Measurements from ENCODE around the gene STAT5A. TPM values are rescaled to one million over a fixed set of nuclear protein-coding genes. Genes with fewer than 3 reads are reported as not detected.

STAT5A gene
- polyA plus RNA-seq, 1 of the 3 experiments (the other 2 are of a cell fraction): 2.3 TPM

DNA sequence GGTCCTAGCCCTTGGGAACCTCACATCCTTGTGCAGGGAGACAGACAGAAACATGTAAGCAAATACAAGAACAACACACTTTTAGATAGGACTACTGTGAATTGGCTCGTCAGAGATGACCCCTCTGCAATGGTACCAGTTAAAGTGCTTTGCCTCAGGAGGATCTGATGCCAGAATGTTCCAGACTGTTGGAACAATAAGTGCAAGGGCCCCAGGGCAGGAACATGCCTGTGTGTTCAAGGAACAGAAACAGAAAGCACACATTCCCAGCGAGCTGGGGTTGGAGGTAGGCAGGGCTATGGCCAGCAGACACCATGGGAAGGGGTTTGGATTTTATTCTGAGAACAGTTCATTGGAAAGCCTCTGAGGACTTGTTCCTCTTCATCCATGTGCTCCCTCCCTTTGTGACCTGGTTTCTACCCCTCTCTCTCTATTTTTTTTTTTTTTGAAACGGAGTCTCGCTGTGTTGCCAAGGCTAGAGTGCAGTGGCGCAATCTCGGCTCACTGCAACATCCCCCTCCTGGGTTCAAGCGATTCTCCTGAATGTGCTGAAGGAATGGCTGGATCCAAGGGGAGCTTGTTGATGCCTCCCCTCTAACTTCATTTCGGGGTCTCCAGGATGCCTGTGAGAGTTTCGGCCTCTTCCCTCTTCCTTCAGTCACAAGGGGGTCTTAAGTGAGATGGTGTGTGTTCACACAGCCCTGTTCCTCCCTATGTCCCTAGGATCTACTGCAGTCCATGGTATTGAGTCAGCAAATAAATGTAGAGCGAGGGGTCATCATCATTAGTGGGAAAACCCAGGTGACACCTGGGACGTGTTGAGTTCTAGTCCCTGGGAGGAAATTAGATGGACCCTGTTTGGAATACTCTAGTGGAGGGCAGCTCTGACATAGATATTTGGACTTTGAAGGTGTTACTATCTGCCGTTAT, 6.4 kb downstream of the STAT5A start:
- Histone ChIP-seq H3K27me3 (ENCODE audit: insufficient read depth) (no peaks in the 10 kb centered on the region), H3K4me1 (ENCODE audit: control insufficient read depth in 1 of 2, insufficient read depth in 2 of 2, low read depth in 1 of 2, low read length in 1 of 2) (no peaks in the 10 kb centered on the region), H3K9me2 (no peaks in the 10 kb centered on the region), H3K79me2 (ENCODE audit: insufficient read depth) (no peaks in the 10 kb centered on the region), H2AFZ (ENCODE audit: low read depth) (no peak overlapping the region), H3K9ac (no peak overlapping the region), H4K20me1 (ENCODE audit: insufficient read depth) (no peaks in the 10 kb centered on the region), H3K4me3 (ENCODE audit: low read depth in 2 of 2, low read length in 1 of 2) (no peak overlapping the region), H3K36me3 (replicated peaks in 1 of 2; ENCODE audit: control insufficient read depth in 1 of 2, insufficient read depth in 2 of 2, low read length in 1 of 2) (no peaks in the 10 kb centered on the region), H3K9me3 (no peaks in the 10 kb centered on the region), H3F3A (replicated peaks; ENCODE audit: insufficient read depth) (peaks cover 4% of the 10 kb centered on the region), H3K4me2 (no peak overlapping the region), H3K27ac (ENCODE audit: low read depth in 2 of 2, low read length in 1 of 2) (no peak overlapping the region)
- no peak for DNase-seq
- CTCF ChIA-PET: interaction anchor here (1.2 to 1.6 kb wide), 3 partner anchors 17 to 111 kb away, joined by 3 to 6 read pairs (median 5); no protein-coding TSS in a partner anchor
- WGBS (ENCODE audit: low lambda C conversion rate): 80% methylated on average over 12 of the region's 12 CpGs
- POLR2A ChIA-PET: no interaction called here
- TF ChIP-seq NRF1 (IDR thresholded peaks at IDR 0.05; ENCODE audit: low read depth, low read length) (no peak), FOXM1 (IDR thresholded peaks at IDR 0.05; ENCODE audit: low read depth) (no peak), MXI1 (IDR thresholded peaks at IDR 0.05; ENCODE audit: low read depth, low read length) (no peak), TAF1 (IDR thresholded peaks at IDR 0.05; ENCODE audit: borderline replicate concordance, low read depth, low read length) (no peak), TEAD4 (IDR thresholded peaks at IDR 0.05; ENCODE audit: borderline replicate concordance, insufficient read depth) (no peak), ELF1 (IDR thresholded peaks at IDR 0.05) (no peak), MEF2A (IDR thresholded peaks at IDR 0.05; ENCODE audit: borderline replicate concordance, low read depth) (no peak)
- TF ChIP-seq, protein P1, sequence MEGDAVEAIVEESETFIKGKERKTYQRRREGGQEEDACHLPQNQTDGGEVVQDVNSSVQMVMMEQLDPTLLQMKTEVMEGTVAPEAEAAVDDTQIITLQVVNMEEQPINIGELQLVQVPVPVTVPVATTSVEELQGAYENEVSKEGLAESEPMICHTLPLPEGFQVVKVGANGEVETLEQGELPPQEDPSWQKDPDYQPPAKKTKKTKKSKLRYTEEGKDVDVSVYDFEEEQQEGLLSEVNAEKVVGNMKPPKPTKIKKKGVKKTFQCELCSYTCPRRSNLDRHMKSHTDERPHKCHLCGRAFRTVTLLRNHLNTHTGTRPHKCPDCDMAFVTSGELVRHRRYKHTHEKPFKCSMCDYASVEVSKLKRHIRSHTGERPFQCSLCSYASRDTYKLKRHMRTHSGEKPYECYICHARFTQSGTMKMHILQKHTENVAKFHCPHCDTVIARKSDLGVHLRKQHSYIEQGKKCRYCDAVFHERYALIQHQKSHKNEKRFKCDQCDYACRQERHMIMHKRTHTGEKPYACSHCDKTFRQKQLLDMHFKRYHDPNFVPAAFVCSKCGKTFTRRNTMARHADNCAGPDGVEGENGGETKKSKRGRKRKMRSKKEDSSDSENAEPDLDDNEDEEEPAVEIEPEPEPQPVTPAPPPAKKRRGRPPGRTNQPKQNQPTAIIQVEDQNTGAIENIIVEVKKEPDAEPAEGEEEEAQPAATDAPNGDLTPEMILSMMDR (IDR thresholded peaks at IDR 0.05): no peak
- TF ChIP-seq, protein P2, sequence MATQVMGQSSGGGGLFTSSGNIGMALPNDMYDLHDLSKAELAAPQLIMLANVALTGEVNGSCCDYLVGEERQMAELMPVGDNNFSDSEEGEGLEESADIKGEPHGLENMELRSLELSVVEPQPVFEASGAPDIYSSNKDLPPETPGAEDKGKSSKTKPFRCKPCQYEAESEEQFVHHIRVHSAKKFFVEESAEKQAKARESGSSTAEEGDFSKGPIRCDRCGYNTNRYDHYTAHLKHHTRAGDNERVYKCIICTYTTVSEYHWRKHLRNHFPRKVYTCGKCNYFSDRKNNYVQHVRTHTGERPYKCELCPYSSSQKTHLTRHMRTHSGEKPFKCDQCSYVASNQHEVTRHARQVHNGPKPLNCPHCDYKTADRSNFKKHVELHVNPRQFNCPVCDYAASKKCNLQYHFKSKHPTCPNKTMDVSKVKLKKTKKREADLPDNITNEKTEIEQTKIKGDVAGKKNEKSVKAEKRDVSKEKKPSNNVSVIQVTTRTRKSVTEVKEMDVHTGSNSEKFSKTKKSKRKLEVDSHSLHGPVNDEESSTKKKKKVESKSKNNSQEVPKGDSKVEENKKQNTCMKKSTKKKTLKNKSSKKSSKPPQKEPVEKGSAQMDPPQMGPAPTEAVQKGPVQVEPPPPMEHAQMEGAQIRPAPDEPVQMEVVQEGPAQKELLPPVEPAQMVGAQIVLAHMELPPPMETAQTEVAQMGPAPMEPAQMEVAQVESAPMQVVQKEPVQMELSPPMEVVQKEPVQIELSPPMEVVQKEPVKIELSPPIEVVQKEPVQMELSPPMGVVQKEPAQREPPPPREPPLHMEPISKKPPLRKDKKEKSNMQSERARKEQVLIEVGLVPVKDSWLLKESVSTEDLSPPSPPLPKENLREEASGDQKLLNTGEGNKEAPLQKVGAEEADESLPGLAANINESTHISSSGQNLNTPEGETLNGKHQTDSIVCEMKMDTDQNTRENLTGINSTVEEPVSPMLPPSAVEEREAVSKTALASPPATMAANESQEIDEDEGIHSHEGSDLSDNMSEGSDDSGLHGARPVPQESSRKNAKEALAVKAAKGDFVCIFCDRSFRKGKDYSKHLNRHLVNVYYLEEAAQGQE (IDR thresholded peaks at IDR 0.05; ENCODE audit: low read depth, low read length): no peak

DNA sequence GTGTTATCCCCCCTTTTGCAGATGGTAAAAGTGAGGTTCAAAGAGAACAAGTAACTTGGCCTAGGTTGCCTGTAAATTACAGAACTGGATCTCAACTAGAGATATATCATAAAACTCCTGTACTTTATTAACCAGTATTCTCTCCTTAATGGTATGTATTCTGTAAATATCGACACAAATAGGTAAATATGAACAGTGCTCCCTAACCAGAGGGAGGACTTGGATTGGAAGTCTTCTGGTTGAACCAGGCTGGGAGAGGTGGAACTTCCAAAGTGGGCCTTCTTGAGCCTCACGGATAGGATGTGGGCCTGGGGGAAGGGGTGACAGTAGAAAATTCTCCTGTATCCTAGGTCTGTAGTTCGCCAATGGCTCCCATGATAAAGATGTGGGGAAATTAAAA, 7.7 kb downstream of the STAT5A start:
- Histone ChIP-seq H3K36me3 (replicated peaks in 1 of 2; ENCODE audit: control insufficient read depth in 1 of 2, insufficient read depth in 2 of 2, low read length in 1 of 2) (no peaks in the 10 kb centered on the region), H2AFZ (ENCODE audit: low read depth) (no peak overlapping the region), H3K9me3 (no peaks in the 10 kb centered on the region), H3K79me2 (ENCODE audit: insufficient read depth) (no peaks in the 10 kb centered on the region), H3K4me3 (ENCODE audit: low read depth in 2 of 2, low read length in 1 of 2) (no peak overlapping the region), H4K20me1 (ENCODE audit: insufficient read depth) (no peaks in the 10 kb centered on the region), H3K4me2 (no peak overlapping the region), H3F3A (replicated peaks; ENCODE audit: insufficient read depth) (peaks cover 2% of the 10 kb centered on the region), H3K9me2 (no peaks in the 10 kb centered on the region), H3K9ac (no peak overlapping the region), H3K27me3 (ENCODE audit: insufficient read depth) (no peaks in the 10 kb centered on the region), H3K27ac (ENCODE audit: low read depth in 2 of 2, low read length in 1 of 2) (no peak overlapping the region), H3K4me1 (ENCODE audit: control insufficient read depth in 1 of 2, insufficient read depth in 2 of 2, low read depth in 1 of 2, low read length in 1 of 2) (no peaks in the 10 kb centered on the region)
- POLR2A ChIA-PET: interaction anchor here (0.6 kb wide), 1 partner anchor 89 kb away, joined by 4 read pairs; no protein-coding TSS in a partner anchor
- CTCF ChIA-PET: interaction anchor here (0.9 to 1.5 kb wide), 4 partner anchors 16 to 110 kb away, joined by 3 read pairs; no protein-coding TSS in a partner anchor
- WGBS (ENCODE audit: low lambda C conversion rate): 96% methylated on average over 3 of the region's 3 CpGs
- no peak for DNase-seq
- no peak for TF ChIP-seq TAF1 (IDR thresholded peaks at IDR 0.05; ENCODE audit: borderline replicate concordance, low read depth, low read length)
- no peak for TF ChIP-seq FOXM1 (IDR thresholded peaks at IDR 0.05; ENCODE audit: low read depth)
- no peak for TF ChIP-seq SMC3 (IDR thresholded peaks at IDR 0.05; ENCODE audit: low read depth, low read length)
- TF ChIP-seq, protein P3, sequence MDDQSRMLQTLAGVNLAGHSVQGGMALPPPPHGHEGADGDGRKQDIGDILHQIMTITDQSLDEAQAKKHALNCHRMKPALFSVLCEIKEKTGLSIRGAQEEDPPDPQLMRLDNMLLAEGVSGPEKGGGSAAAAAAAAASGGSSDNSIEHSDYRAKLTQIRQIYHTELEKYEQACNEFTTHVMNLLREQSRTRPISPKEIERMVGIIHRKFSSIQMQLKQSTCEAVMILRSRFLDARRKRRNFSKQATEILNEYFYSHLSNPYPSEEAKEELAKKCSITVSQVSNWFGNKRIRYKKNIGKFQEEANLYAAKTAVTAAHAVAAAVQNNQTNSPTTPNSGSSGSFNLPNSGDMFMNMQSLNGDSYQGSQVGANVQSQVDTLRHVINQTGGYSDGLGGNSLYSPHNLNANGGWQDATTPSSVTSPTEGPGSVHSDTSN (IDR thresholded peaks at IDR 0.05): no peak
- no peak for TF ChIP-seq MEF2A (IDR thresholded peaks at IDR 0.05; ENCODE audit: borderline replicate concordance, low read depth)
- TF ChIP-seq SIN3A (IDR thresholded peaks at IDR 0.05; ENCODE audit: borderline replicate concordance, low read depth, low read length): no peak
- TF ChIP-seq, protein P2 (IDR thresholded peaks at IDR 0.05; ENCODE audit: low read depth, low read length): no peak
- no peak for TF ChIP-seq POLR2AphosphoS5 (IDR thresholded peaks at IDR 0.05; ENCODE audit: low read depth, low read length)
- TF ChIP-seq YY1 (IDR thresholded peaks at IDR 0.05; ENCODE audit: low read depth): no peak
